GM12878 (cell line): ENCODE measurements around the gene MFSD12.
A peak's percentile ranks its signal among the peaks of the same experiment; 100 is the strongest.

Source experiments
- CEBPB ChIP-seq, 2 experiments: fragments of 150-350 bp in 1 of 2; IDR thresholded peaks; 2 replicates each; pipeline ENCODE4 v1.6.1; 2012 to 2014; ENCODE audit warnings: low read depth in 2 of 2, low read length in 2 of 2, borderline replicate concordance in 1 of 2, inconsistent platforms in 1 of 2
- JUND ChIP-seq: IDR thresholded peaks from 2 replicates; pipeline ENCODE4 v1.6.1; 2012; ENCODE audit warnings: low read depth, mild to moderate bottlenecking, low read length, improper control_type of control experiment, moderate library complexity
- POLR2A ChIP-seq: IDR thresholded peaks from 2 replicates; pipeline ENCODE4 v1.6.1; 2011; ENCODE audit warnings: low read depth, mild to moderate bottlenecking, low read length
- YY1 ChIP-seq: IDR thresholded peaks from 2 replicates; pipeline ENCODE4 v1.6.1; 2011; ENCODE audit warnings: low read depth, mild to moderate bottlenecking, low read length
- TF ChIP-seq, protein P1 (sequence below), 3 experiments: IDR thresholded peaks in 2 of 3; conservative IDR thresholded peaks in 1 of 3; 2 replicates each; pipeline ENCODE4 v1.5.1; 2011; ENCODE audit warnings: low read depth in 3 of 3, low read length in 3 of 3, mild to moderate bottlenecking in 3 of 3, control low read depth in 2 of 3, moderate library complexity in 2 of 3, inconsistent platforms in 1 of 3, mixed read lengths in 1 of 3; ENCODE audit not compliant: control insufficient read depth in 2 of 3, insufficient read depth in 1 of 3; ENCODE audit errors: extremely low read depth in 1 of 3
- TF ChIP-seq, protein P2 (sequence below): IDR thresholded peaks from 2 replicates; pipeline ENCODE4 v1.6.1; 2012; ENCODE audit warnings: low read depth, low read length, improper control_type of control experiment
- TF ChIP-seq, protein P3 (sequence below): fragments of 450-650 bp; IDR thresholded peaks from 2 replicates; pipeline ENCODE4 v1.6.1; 2017; ENCODE audit warnings: antibody characterized with exemption, mild to moderate bottlenecking, moderate library complexity

DNA sequence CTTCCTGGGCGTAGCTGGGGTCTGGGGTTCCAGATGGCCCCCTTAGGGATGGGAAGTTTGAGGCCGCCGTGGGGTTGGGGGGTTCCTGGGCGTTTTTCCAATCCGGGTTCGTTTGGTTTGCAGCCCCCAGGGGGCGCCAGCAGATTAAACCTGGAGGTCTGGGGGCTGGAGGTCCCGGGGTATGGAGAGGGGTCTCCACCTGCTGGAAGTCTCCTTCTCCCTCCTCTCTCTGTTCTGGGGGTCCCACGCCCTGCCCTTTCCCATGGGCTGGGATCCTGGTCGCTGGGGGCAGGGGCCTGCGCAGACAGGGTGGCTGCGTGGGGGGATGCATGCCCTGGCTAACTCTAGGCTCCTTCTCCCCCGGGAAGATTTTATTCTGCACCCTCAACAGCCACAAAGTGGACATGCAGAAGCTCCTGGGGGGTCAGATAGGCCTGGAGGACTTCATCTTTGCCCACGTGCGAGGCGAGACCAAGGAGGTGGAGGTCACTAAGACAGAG lies 28.8 kb upstream of the MFSD12 start:
- TF ChIP-seq CEBPB (IDR thresholded peaks at IDR 0.05; ENCODE audit: borderline replicate concordance in 1 of 2, low read depth in 2 of 2, low read length in 2 of 2) (no peak), YY1 (no peak), JUND (no peak), POLR2A (no peak)
- TF ChIP-seq, protein P1, sequence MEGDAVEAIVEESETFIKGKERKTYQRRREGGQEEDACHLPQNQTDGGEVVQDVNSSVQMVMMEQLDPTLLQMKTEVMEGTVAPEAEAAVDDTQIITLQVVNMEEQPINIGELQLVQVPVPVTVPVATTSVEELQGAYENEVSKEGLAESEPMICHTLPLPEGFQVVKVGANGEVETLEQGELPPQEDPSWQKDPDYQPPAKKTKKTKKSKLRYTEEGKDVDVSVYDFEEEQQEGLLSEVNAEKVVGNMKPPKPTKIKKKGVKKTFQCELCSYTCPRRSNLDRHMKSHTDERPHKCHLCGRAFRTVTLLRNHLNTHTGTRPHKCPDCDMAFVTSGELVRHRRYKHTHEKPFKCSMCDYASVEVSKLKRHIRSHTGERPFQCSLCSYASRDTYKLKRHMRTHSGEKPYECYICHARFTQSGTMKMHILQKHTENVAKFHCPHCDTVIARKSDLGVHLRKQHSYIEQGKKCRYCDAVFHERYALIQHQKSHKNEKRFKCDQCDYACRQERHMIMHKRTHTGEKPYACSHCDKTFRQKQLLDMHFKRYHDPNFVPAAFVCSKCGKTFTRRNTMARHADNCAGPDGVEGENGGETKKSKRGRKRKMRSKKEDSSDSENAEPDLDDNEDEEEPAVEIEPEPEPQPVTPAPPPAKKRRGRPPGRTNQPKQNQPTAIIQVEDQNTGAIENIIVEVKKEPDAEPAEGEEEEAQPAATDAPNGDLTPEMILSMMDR (IDR thresholded peaks at IDR 0.05 in 2 of 3, conservative IDR thresholded peaks at IDR 0.05 in 1 of 3; ENCODE audit: control insufficient read depth in 2 of 3, extremely low read depth in 1 of 3, insufficient read depth in 1 of 3, low read depth in 3 of 3, low read length in 3 of 3) = peak; percentile 40 to 52 (median 47)
- TF ChIP-seq, protein P2, sequence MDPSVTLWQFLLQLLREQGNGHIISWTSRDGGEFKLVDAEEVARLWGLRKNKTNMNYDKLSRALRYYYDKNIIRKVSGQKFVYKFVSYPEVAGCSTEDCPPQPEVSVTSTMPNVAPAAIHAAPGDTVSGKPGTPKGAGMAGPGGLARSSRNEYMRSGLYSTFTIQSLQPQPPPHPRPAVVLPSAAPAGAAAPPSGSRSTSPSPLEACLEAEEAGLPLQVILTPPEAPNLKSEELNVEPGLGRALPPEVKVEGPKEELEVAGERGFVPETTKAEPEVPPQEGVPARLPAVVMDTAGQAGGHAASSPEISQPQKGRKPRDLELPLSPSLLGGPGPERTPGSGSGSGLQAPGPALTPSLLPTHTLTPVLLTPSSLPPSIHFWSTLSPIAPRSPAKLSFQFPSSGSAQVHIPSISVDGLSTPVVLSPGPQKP = no peak
- TF ChIP-seq, protein P3, sequence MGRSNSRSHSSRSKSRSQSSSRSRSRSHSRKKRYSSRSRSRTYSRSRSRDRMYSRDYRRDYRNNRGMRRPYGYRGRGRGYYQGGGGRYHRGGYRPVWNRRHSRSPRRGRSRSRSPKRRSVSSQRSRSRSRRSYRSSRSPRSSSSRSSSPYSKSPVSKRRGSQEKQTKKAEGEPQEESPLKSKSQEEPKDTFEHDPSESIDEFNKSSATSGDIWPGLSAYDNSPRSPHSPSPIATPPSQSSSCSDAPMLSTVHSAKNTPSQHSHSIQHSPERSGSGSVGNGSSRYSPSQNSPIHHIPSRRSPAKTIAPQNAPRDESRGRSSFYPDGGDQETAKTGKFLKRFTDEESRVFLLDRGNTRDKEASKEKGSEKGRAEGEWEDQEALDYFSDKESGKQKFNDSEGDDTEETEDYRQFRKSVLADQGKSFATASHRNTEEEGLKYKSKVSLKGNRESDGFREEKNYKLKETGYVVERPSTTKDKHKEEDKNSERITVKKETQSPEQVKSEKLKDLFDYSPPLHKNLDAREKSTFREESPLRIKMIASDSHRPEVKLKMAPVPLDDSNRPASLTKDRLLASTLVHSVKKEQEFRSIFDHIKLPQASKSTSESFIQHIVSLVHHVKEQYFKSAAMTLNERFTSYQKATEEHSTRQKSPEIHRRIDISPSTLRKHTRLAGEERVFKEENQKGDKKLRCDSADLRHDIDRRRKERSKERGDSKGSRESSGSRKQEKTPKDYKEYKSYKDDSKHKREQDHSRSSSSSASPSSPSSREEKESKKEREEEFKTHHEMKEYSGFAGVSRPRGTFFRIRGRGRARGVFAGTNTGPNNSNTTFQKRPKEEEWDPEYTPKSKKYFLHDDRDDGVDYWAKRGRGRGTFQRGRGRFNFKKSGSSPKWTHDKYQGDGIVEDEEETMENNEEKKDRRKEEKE = no peak
